HG03520 (cell line): Measurements from ENCODE around the gene TMEM165.
"Not testable (repeated sequence)": the region's sequence is repeated elsewhere in the genome, so short reads cannot be mapped to it uniquely, and the experiment has no call there.

Source experiments
- ATAC-seq: cut with Tn5 transposase; IDR thresholded peaks from one replicate; pipeline ENCODE4 v1.9.1; 2021; ENCODE audit warnings: mild to moderate bottlenecking, moderate library complexity; ENCODE audit not compliant: unreplicated experiment

Gene TMEM165, protein sequence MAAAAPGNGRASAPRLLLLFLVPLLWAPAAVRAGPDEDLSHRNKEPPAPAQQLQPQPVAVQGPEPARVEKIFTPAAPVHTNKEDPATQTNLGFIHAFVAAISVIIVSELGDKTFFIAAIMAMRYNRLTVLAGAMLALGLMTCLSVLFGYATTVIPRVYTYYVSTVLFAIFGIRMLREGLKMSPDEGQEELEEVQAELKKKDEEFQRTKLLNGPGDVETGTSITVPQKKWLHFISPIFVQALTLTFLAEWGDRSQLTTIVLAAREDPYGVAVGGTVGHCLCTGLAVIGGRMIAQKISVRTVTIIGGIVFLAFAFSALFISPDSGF

DNA sequence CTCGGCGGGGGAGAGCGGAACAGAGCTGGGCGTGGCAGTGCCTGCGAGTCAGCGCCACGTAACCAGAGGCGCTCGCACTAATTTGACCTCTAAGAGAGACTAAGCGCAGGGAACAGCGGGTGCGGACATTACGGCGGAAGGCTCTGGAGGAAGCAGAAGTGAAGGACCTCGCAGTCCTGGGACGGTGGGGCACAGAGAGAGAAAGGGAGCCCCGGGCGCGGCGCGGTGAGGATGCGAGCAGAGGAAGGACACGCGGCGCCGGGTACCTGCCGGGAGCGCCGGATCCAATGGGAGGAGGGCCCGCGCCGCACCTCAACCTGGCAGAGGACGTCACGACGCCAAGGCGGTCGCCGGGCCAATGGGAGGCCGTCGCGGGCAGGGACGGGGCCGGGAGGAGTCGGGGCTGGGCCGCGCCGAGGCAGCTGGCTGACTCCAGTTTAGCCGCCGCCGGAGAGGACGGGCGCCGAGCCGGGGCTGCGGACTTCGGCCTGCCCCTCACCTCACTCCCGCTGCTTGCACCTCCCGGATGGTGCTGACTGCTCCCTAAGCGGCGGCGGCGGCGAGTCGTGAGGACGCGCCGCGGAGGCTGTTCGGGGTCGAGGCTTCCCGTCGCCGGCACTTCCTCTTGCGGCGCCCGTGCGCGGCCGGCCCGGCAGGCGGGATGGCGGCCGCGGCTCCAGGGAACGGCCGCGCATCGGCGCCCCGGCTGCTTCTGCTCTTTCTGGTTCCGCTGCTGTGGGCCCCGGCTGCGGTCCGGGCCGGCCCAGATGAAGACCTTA lies at the start of gene TMEM165:
Gene TMEM165 (plus strand): TSS at position 429 of the 779 bp plus-strand sequence. CDS start 233 bp downstream, at position 662.
- peak; percentile 91 for ATAC-seq

DNA sequence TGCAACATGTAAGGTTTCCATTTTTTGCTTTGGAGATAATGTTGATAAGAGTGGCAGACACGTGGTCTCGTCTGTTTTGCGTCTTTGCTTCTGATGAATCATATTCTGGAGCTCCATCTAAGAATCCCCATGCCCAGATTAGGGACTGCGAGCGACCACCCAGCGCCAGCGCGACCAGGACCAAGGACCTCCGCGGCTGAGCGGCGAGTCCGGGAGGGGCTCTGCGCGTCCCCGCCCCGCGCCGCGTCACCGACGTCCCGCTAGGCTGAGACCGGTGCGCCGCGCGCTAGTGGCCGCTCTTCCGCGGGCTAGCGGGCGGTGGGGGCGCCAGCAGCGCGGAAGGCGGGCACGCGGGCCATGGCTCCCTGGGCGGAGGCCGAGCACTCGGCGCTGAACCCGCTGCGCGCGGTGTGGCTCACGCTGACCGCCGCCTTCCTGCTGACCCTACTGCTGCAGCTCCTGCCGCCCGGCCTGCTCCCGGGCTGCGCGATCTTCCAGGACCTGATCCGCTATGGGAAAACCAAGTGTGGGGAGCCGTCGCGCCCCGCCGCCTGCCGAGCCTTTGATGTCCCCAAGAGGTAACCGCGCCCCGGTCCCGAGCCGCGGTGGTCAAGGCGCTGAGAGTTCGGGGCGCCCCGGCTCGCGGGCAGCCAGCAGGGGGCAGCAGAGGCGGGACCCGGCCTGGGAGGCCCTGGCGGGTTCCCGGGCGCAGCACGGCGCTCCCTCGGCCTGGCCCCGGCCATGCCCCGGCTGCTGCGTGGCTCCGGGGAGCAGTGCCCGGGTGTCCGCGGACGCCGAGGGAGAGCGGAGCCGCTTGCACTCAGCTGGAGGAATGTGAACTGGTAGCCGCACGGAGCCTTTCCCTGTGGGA lies 49.5 kb upstream of the TMEM165 start, which contains the start of gene SRD5A3:
Gene SRD5A3 (plus strand): TSS at position 263 of the 871 bp plus-strand sequence. CDS start 95 bp downstream, at position 358.
- peak; percentile 93 for ATAC-seq

DNA sequence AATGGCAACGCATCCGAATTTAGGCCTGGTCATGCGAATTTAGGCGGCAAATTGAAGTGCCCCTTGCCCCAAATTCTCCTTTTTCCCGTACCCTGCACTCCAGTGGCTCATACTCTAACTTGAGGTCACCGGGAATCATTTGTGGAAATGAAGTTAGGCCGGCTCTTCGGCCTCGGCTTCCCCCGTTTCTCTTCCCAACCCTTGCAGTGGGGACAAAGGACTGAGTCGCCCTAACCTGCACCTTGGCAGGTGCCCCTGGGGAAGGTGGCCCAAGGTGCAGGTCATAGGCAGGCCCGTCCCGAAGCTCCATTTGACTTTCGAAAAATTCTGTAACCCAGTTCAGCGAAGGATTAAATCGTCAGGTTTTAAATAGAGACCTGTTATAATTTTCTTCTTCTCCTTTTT lies 48.9 kb upstream of the TMEM165 start:
- ATAC-seq: no peak

DNA sequence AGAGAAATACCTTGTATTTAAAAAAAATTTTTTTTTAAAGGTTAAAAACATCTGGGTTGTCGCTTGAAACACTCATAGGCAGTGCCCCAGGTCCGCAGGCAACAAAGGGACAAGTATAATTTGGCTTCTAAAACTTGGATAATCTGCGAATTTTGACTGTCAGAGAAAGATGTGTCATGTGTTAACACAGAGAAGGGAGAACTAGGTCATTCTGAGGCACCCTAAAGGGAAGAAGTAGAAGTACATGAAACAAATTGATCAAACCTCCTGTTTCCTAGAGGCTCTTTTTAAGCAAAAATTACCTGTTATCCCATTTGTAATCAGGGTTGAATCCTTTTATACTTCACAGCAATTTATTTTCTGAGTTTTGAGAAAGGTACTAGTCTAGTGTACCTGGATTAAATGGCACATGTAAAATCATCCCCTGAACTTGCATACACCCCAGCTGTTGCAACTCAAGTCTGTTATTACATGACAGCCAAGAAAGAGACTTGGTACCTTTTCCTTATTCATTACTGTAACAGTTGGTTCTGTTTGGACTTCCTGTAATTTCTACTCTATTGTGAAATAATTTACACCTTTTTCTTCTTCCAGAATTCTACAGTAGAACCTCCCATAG lies 48.0 kb upstream of the TMEM165 start:
- no peak for ATAC-seq

DNA sequence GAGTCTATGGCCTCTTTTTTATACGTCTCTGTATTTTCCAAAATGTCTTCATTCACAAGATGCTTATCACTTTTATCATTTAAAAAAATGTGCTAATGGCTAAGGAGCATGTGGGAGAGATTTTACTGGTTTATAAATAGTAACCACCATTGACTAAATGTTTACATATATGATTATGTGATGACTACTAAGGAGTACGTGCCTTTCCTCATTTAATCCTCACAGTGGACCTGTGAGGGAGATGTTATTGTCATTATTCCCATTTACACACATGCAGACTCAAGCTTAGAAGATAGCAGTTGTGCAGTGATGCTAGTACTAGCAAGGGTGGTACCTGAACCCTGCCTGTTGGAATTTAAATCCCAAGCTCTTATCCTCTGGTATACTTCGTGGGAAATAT lies 47.3 kb upstream of the TMEM165 start:
- ATAC-seq: no peak

DNA sequence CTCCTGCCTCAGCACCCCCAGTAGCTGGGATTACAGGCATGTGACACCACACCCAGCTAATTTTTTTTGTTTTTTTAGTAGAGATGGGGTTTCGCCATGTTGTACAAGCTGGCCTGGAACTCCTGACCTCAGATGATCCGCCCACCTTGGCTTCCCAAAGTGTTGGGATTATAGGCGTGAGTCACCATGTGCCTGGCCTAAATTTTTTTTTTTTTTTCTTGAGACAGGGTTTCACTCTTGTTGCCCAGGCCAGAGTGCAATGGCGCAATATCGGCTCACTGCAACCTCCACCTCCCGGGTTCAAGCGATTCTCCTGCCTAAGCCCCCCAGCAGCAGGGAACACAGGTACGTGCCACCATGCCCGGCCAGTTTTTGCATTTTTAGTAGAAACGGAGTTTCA lies 44.9 kb upstream of the TMEM165 start:
- not testable (repeated sequence) for ATAC-seq

DNA sequence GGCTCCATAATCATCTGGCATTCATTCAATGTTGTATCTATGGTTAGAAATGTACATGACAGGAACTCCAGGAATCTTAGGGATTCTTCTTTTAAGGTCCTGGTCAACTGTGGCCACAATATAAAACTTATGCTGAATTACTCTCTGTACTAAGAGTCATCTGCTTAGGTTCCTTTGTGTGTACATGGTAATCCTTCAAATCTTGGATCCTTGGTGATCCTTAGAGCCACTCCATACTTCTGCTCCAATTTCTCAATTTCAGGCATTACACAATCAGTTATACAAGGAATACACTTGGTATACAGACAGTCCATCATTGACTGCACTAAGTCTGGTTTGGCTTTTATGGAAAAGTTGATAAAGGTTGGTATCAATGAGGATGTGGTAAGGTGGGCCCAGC lies 43.9 kb upstream of the TMEM165 start:
- ATAC-seq: no peak

DNA sequence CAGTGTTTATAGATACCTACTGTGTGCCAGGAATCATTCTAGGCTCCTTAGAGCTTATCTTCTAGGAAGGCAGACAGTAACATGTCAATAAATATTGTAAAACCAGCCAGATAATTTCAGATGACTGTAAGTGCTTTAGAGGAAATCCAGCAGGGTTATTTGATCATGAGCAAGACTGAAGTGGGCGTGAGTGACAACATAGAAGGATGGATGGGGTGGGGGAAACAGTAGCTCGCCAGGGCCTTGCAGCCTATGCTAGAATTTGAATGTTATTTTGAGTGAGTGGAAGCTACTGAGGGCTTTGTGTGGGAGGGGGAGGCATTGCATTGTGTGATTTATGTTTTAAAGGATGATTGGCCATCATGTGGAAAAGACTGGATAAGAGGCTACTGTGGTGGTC lies 43.0 kb upstream of the TMEM165 start:
- ATAC-seq: no peak

DNA sequence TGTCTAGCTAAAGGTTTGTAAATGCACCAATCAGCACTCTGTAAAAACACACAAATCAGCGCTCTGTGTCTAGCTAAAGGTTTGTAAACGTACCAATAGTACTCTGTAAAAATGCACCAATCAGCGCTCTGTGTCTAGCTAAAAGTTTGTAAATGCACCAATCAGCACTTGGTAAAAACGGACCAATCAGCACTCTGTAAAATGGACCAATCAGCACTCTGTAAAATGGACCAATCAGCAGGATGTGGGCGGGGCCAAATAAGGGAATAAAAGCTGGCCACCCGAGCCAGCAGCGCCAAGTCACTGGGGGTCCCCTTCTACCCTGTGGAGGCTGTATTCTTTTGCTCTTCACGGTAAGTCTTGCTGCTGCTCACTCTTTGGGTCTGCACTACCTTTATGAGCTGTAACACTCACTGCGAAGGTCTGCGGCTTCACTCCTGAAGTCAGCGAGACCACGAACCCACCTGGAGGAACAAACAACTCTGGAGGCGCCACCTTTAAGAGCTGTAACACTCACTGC lies 42.5 kb upstream of the TMEM165 start:
- not testable (repeated sequence) for ATAC-seq

DNA sequence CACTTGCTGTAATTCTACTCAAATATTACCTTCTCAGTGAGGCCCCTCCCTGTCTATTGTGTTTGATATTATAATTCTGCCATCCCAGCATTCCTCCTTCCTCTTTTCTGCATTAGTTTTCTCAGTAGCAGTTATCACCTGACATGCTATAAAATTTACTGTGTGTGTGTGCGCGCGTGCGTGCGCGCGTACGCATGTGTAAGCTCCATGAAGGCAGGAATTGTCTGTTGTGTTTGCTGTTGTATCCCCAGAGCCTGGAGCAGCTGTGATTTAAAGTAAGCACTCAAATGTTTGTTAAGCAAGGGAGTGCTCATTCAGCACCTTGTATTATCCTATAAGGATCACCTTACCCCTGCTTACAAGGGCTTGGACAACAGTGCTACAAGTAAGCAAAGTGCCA lies 41.1 kb upstream of the TMEM165 start:
- no peak for ATAC-seq

DNA sequence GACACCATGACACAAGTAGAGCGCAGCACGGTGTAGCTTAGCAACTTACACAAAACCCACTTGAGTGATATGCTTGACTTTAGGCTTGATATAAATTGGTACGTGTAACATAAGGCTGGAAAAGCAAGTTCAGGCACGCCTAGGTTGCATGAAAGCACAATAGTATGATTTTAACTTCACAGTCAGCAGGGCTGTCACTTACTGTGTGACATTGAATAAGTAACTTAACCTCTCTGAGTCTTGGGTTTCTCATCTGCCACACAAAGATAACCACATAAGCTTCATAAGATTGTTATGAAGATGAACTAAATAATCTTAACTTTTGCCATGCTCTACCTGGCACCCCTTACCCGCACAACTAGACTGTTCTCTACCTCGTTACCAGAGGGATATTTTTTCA lies 40.2 kb upstream of the TMEM165 start:
- ATAC-seq: no peak

DNA sequence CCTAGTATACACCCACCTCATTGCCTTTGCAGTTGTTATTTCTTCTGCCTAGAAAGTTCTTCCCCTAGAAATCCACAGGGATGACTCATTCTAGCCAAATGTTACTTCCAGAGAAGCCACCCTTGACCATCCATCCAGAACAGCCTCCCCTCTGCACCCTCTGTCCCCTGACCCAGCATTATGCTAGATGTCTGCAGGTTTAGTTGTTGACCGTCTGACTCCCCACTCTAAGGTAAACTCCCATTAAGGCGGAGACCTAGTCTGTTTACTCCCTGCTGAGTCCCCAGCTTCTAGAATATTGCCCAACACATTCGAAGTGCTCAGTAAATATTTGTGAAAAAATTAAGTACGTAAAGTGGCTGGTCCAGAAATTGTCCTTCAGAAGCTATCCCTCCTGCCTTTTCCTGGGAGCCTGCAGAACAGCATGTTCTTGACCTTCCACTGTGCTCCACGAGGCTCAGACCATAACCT lies 38.7 kb upstream of the TMEM165 start:
- ATAC-seq: no peak

DNA sequence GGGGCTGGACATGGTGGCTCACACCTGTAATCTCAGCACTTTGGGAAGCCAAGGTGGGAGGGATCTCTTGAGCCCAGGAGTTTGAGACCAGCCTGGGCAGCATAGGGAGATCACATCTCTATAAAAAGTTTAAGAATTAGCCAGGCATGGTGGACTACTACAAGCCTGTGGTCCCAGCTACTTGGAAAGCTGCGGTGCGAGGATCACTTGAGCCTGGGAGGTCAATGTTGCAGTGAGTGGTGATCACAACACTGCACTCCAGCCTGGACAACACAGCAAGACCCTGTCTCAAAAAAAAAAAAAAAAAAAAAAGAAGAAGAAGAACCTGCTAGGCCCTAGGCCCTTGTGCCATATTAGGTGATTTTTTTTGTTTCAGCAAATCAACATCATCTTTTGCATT lies 37.5 kb upstream of the TMEM165 start:
- ATAC-seq: peak; percentile 4

DNA sequence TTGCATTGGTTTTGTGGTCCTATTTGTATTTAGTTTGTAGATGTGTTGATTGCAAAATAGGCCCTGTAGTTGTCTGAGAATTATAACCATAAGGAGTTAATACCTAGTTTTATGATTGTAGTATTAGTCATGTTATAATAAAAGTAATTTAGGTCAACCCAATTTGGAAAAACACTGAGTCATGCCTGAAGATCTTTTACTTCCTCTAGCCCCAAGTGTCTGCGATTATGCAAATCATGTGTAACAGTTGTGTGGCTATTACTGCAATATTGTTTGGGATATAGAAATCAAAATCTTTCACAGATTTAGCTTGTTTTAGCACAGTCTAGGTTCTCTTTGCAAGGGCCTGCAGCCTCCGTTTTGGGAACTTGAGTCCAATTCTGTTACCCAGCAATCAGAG lies 37.1 kb upstream of the TMEM165 start:
- peak; percentile 80 for ATAC-seq

DNA sequence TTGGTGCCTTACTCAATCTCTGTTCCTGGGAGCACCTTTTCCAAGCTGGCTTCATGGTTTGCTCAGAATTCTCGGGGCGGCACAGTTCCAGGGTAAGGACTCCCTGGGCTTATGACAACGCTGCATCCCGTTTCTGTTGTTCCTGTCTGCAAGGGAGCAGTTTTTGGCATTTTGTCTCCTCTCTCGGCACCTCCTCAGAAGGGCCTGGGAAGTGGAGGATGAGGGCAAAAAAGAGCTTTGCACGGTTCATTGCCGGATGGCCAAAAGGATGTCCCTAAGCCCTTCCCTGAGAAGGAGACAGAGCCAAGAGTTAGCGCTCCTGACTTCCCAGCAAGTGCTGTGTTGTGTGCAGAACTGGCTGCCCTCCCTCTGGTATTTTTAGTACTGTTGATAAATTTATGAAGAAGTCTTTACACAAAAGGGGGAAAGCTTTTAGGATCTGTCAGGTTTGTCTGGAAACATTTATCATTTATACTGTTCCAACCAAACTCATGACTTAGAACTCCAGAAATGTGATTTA lies 36.3 kb upstream of the TMEM165 start:
- no peak for ATAC-seq

DNA sequence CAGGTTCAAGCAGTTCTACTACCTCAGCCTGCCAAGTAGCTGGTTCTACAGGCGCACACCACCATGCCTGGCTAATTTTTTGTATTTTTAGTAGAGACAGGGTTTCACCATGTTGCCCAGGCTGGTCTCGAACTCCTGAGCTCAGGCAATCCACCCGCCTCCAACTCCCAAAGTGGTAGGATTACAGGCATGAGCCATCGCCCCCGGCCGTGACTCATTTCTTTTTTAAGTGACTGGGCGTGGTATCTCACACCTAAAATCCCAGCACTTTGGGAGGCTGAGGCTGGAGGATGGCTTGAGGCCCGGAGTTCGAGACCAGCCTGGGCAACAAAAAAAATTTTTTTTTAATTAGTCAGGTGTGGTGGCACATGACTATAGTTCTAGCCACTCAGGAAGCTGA lies 32.8 kb upstream of the TMEM165 start:
- ATAC-seq: not testable (repeated sequence)

DNA sequence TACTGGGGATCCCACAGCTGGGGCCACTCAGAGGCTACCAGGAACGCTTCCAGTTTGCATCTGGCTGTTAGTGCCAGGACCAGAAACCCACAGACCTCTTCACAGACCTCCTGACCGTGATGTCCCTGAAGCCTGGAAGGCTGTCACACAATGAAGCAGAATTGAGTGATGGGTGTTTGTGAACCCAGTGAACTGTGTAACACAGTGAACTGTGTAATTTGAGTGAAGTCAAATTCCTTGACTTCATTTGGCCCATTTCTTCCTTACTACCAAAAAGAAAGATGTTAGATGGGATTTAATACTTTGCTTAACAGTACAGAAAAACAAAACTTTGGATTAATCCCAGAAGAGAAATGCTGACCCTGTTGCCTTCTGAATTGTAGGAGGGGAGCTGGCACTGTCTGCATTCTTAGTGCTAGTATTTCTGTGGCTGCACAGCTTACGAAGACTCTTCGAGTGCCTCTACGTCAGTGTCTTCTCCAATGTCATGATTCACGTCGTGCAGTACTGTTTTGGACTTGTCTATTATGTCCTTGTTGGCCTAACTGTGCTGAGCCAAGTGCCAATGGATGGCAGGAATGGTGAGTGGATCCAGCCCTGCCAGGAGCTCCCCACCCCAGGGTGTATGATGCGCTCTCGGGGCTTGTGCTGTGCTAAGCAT lies 31.9 kb upstream of the TMEM165 start:
- ATAC-seq: no peak

DNA sequence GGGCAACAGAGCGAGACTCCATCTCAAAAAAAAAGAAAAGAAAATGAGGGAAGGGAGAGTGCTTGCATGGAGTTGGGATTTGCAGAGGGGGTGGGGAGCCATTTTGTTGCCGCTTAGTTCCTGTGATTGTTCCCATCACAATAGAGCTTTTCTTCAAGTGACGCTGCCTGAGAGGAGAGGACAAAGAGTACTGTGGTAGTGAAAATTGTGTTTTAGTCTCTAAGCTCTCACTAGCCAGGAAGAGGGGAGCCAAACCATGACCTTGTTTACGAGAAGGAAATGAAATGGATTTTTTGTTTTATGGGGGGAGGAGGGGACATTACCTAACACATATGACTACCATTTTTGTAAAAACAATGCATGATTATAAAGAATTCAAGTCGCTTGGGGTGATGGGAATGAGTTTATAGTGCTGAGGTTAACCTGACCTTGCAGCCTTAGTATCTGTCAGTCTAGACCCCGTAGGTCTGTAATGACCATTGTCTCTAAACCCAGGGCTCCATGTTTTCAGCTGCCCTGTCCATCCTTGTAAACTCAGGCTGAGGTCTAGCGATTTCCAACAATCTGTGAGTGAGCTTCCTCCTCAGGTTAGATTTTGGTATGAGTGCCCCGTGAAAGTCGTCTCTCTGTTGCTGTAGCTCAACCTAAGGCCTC lies 30.9 kb upstream of the TMEM165 start:
- ATAC-seq: no peak

DNA sequence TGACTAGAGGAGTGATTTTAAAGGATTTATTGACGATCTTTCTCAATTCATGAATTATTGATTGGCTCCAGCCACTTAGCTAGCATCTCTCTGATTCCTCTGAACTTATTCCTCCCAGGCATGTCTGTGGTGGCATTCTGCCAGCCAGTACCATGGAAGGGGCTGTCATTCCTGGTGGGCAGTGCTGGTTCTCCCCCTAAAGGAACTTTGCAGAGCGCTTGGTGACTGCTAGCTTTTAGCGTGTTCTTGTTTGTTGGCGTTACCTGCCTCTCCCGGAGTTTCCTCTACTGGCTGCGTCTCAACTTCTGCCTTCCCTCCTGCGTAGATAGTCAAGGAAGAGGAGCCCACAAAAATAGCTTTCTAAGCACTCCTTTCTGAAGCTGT lies 30.4 kb upstream of the TMEM165 start:
- ATAC-seq: no peak
